HG02943 (cell line): ENCODE results near the gene OLFML3.

Experiments used
- ATAC-seq: cut with Tn5 transposase; IDR thresholded peaks from one replicate; pipeline ENCODE4 v1.9.1; 2021; ENCODE audit warnings: mild to moderate bottlenecking, low read depth, moderate library complexity; ENCODE audit not compliant: unreplicated experiment

OLFML3 gene, protein sequence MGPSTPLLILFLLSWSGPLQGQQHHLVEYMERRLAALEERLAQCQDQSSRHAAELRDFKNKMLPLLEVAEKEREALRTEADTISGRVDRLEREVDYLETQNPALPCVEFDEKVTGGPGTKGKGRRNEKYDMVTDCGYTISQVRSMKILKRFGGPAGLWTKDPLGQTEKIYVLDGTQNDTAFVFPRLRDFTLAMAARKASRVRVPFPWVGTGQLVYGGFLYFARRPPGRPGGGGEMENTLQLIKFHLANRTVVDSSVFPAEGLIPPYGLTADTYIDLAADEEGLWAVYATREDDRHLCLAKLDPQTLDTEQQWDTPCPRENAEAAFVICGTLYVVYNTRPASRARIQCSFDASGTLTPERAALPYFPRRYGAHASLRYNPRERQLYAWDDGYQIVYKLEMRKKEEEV

DNA sequence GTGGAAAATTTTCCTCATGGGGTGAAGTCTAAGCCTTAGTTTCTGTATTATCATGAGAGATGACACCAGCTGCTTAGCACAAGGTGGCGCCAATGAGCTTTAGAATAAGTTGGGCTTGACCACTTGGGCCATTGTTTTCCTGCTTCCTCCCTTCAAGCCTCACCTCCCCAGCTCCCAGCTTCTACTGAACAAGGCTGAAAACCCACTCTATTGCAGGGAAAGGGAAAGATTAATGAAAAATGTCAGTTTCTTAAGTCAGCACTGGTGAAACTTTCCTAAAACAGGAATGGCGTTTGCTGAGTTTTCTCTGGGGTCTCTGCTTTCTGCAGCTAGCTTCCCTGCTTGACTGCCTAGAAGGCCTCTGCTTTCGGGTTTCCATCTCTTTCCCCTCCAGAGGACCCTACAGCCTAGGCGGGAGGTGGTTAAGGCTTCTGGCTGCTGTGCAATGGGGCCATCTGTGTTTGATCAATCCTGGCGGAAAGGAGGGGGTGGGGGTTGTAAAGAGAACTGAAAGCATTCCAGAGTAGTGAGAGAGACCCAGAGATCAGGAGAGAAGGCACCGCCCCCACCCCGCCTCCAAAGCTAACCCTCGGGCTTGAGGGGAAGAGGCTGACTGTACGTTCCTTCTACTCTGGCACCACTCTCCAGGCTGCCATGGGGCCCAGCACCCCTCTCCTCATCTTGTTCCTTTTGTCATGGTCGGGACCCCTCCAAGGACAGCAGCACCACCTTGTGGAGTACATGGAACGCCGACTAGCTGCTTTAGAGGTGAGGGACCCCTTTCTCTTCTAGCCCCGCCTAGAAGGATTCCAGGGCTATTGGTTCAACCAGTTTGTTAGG, at the start of gene OLFML3:
OLFML3 (plus strand) TSS at position 612 of the 840 bp plus-strand sequence; CDS start at position 655, 43 bp downstream.
- ATAC-seq: no peak

DNA sequence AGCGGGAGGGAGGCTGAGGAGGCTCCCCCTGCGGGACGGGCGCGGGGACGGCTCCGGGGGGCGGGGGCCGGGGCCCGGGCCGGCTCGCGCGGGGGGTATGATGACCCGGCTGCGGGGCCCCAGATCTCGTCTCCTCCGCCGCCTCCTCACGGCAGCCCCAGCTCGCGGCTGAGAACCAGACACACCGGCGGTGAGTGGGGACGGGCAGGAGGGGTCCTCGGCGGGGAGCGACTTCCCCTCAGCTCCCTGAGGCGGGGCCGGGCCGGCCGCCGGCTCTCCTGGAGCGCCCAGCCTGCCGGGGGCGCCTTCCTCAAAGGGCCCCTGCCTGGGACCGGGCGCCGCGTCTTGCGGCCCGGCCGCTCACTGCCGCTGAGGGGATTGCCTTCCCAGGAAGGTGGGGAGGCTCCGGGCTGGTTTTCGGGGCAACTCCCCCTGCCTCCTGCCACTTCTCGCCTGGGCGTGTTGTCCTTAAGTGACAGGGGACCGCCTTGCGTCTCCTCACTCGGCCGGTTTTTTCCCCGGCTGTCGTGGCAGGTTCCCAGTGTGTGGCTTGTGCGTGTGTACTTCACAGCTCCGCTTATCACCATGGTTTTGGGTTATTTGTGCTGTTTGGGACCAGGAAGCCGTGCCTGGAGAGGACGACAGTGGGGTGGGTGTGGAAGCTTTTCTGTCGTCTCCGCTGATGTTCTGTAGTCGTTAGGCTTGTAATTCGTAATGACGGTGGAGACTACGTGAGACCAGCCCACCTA, 49.4 kb upstream of the OLFML3 start:
- ATAC-seq: peak; percentile 27

DNA sequence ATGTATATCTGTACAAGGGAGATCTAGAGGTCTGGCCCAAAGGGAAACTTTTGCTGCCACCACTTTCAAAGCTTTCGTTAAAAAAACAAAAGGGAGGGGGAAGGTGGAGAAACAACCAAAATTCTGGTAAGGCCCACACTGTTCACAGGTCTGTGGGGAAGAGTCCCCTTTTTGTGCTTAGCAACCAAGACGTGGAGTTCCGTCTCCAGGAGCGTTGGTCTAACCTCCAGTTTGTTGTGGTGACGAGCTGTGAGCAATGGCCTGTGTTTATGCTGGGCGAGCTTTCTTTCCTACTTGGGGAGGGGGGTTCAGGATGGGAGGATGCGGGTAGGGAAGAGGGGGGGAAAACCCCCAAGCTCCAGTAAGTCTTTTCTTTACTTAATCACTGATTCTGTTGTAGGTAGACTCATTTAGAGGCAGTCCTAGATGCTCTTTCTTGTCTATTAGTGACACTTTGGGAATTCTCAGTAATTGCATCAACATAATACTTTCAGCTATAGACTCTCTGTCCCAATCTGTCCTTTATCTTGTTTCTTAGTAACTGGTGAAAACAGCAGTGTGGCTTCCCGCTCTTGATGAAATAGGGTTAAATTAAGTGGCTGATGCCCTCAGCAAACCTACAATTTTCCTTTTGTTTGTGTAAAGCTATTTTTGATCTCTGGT, 48.6 kb upstream of the OLFML3 start:
- peak; percentile 9 for ATAC-seq

DNA sequence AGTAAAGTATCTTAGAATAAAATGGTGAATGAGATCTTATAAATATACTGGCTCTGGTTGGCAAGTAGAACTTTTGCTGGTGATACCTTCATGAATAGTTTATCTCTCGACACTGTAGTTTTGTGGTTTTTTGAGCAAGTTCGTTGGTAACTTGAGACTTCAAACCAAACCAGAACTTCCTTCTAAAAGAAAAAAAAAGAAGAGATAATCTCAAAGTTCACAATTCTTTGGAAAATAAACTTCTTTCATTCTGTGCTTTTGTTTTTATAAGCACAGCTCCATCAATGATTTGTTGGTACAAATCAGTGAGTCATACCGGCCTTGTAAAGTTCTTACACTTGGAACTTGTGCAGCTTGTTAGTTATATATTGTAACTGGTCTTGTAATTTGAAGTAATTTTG, 47.8 kb upstream of the OLFML3 start:
- ATAC-seq: no peak

DNA sequence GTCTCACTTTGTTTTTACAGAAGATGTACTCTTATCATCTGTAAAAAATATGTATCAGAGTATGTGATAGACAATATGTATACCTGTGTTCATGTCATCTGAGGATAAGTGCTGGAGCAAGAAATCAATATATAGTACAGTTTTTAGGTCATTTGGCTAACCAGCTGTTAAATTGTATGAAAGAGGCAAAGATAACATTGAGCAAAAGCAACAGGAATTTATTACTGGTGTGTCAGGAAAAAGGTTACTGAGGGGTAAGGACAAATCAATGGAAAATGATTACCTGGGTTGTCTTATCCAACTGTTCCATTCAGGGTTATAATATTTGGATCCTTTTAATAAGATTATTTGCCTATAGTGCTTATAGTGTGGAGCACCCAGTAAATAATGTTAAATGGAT, 45.3 kb upstream of the OLFML3 start:
- ATAC-seq: no peak

DNA sequence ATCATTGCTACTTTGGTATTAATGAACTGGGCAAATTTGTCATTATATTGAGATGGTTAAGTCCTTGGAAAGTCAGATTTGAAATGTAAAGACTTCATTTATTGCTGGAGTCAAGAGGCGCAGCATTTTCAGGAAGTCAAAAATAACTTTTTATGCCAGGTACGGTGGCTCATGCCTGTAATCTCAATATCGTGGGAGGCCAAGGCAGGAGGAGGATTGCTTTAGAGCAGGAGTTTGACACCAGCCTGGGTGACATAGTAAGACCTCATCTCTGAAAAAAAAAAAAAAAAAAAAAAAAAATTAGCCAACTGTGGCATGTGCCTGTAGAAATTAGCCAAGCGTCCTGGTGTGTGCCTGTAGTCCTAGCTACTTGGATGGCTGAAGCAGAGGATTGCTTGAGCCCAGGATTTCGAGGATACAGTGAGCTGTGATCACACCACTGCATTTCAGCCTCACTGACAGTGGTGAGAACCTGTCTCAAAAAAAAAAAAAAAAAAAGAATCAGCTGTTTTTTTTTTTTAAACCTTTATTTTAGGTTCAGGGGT, 44.7 kb upstream of the OLFML3 start:
- no peak for ATAC-seq

DNA sequence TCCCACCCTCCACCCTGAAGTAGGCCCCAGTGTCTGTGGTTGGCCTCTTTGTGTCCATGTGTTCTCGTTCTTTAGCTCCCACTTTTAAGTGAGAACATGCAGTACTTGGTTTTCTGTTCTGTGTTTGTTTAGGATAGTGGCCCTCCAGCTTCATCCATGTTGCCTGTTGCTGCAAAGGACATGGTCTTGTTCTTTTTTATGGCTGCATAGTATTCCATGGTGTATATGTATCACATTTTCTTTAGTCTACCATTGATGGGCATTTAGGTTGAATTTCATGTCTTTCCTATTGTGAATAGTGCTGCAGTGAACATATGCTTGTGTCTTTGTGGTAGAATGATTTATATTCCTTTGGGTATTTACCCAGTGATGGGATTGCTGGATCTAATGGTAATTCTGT, 44.1 kb upstream of the OLFML3 start:
- no peak for ATAC-seq

DNA sequence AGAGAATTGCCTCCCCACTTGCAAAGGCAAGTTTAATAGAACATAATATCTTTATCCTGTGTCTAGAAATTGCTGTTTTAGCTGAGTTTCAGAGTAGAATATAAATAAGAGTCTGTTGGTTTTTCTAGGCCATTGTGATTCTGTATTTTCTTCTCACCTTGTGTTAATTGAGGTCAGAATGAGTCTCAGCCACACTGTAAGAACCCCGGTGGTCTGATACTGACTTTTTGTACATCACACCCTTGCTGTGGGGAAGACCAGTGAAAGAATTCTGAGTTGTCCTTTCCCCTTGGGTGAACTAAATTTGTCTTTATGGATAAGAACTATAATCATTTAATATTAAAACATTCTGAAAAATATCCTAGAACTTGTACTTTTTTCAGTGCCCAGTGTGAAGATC, 43.3 kb upstream of the OLFML3 start:
- no peak for ATAC-seq

DNA sequence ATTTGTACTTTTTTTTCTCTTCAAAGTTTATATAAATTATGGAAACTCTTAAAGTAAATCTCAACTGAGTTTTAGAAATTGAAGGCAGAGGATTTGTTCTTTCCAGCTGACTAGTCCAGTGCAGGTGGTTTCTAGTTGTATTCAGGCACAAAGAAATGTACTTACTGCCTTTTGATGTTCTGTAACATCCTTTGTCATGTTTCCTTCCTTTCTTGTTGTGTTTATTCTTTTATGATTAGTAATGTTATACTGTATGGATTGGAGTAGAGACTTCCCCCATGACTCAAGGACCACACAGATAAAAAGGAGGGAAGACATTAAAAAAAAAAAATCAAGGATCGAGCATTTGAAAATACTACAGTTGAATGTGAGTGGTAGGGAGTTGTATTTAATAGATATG, 42.1 kb upstream of the OLFML3 start:
- ATAC-seq: no peak

DNA sequence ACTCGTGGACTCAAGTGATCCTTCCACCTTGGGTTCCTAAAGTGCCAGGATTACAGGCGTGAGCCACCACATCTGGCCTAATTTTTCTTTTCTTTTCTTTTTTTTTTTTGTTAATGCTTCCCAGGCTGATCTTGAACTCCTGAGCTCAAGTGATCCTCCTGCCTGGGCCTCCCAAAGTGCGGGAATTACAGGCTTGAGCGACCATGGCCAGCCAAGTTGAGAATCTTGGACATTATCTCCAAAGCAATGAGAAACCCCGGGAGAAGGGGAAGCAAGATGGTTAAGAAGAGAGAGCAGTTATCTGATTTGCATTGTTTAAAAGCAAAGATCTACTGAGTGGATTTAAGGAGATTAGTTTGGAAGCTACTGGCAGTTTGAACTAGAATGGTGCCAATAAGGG, 41.1 kb upstream of the OLFML3 start:
- no peak for ATAC-seq

DNA sequence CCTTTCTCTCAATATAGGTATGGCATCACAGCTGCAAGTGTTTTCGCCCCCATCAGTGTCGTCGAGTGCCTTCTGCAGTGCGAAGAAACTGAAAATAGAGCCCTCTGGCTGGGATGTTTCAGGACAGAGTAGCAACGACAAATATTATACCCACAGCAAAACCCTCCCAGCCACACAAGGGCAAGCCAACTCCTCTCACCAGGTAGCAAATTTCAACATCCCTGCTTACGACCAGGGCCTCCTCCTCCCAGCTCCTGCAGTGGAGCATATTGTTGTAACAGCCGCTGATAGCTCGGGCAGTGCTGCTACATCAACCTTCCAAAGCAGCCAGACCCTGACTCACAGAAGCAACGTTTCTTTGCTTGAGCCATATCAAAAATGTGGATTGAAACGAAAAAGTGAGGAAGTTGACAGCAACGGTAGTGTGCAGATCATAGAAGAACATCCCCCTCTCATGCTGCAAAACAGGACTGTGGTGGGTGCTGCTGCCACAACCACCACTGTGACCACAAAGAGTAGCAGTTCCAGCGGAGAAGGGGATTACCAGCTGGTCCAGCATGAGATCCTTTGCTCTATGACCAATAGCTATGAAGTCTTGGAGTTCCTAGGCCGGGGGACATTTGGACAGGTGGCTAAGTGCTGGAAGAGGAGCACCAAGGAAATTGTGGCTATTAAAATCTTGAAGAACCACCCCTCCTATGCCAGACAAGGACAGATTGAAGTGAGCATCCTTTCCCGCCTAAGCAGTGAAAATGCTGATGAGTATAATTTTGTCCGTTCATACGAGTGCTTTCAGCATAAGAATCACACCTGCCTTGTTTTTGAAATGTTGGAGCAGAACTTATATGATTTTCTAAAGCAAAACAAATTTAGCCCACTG, 38.7 kb upstream of the OLFML3 start:
- ATAC-seq: peak; percentile 71

DNA sequence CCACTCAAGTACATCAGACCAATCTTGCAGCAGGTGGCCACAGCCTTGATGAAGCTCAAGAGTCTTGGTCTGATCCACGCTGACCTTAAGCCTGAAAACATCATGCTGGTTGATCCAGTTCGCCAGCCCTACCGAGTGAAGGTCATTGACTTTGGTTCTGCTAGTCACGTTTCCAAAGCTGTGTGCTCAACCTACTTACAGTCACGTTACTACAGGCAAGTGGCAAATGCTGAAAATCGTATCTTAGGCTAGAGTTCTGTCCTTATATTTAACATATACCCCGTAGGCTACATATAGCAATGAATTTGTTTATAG, 38.1 kb upstream of the OLFML3 start:
- no peak for ATAC-seq

DNA sequence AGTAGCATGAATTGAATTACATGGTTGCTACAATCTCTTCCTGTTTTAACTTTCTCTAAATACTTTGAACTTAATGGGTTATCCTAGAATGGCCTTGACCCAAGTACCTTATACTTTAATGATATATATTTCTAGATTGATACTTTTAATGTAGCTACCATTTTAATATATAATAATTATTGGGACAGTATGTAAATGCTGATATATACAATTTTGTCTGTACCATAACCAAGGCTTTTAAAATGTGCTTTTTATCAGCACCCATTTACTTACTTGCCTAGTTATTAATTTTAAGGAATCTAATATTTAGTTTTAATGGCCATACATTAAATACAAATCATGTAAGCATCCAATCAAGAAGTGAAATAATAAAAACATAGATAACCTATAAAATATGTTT, 36.7 kb upstream of the OLFML3 start:
- ATAC-seq: no peak

DNA sequence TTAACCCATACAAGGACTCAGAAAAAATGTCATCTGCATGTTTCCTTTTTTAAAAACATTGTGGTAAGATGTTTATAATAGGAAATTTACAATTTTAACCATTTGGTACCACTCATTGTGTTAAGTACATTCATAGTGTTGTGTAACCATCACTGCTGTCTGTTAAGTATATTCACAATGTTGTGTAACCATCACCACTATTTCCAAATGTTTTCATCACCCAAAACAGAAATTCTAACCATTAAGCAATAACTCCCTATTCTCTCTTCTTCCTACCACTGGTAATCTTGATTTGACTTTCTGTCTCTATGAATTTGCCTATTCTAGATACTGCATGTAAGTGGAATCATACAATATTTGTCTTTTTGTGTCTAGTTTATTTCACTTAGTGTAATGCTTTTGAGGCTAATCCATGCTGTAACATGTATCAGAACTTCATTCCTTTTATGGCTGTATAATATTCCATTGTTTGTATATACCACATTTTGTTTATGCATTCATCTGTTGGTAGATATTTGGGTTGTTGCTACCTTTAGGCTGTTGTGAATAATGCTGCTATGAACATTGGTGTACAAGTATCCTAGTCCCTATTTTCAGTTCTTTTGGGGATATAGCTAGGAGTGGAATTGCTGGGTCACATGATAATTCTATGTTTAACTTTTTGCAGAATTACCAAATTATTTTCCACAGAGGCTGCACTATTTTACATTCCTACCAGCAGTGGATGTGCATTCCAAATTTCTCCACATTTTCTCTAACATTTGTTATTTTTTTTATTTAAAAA, 36.1 kb upstream of the OLFML3 start:
- no peak for ATAC-seq

DNA sequence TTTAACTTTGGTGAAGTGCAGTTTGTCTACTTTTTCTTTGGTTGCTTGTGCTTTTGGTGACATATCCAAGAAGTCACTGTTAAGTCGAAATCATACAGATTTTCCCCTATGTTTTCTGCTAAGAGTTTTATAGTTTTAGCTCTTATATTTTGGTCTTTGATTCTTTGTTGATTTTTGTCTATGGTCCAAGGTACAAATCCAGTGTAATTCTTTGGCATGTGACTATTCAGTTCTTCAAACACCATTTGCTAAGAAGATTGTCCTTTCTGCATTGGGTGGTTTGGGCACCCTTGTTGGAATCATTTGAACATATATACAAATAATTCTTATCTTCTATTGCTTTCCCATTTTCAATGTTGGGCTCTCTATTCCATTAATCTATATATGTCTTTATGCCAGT, 33.9 kb upstream of the OLFML3 start:
- ATAC-seq: no peak

DNA sequence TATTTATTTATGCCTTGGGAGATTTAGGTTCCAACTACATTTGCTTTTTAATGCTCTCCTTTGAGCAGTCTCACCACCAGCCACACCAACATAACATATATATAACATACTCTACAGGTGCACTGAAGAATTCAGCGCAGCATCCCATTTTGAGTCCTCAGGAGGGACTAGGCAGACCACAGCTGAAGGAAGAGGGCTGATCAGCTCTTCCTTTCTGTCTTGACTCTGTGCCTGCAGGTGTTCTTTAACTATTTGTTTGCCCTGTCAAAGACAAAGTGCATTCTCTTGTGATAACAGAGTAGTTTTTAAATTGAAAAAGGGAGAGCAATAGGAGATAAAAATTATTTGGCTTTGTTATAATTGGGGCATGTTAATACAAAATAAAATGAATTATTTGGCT, 33.2 kb upstream of the OLFML3 start:
- ATAC-seq: no peak

DNA sequence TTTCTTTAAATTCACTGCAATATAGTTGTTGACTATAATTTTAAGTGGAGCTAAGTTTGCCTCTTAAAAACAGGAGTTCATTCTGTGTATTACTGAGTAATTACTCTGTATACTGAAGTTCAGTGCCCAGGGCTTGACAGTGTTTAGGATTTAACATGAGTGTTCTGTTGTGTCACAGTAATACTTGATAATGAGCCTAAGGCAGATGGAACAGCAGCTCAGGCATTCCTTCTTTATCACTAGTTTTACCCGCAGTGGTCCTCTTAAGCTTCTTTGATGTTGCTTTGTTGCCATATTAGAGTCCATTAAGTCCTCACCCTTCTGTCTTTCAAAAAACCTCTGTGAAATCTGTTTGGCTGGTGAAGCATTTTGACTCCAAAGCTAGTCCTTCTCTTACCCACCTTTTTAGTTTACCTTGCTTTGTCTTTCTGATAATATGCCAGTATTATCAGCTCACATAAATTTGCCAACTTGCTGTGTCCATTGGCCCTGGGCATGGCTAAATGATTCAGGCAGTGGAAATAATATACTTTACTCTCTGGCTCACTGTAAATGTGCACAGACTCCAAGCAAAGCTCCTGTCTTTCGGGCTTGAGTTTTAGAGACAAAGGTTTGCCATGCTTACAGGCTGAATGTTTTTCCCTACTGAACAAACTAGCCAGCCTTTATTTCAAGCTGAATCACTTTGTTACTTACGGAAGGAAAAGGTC, 32.4 kb upstream of the OLFML3 start:
- ATAC-seq: no peak
